ENCODE results near the gene NNMT.

Gene NNMT

DNA sequence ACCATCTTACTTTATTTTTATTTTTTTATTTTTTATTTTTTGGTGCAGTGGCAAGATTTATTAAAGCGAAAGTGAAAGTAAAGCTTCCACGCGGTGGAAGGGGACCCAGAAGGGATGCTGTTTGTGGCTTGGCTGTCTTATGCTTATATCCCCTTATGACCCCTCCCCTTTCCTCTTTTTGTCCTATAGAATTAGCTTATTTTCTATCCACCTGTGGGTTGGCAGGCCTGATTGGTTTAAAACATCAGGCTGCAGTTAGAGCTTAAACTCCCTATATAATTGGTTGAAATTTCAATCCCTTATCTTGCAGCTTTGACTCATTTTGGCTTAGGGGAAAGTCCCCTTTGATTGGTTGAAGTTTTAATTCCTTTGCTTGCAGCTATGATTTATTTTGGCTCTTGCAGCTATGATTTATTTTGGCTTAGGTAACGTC, 50.5 kb downstream of the NNMT start:
- no peak for DNase-seq (ENCODE audit: low read depth, low spot score)

DNA sequence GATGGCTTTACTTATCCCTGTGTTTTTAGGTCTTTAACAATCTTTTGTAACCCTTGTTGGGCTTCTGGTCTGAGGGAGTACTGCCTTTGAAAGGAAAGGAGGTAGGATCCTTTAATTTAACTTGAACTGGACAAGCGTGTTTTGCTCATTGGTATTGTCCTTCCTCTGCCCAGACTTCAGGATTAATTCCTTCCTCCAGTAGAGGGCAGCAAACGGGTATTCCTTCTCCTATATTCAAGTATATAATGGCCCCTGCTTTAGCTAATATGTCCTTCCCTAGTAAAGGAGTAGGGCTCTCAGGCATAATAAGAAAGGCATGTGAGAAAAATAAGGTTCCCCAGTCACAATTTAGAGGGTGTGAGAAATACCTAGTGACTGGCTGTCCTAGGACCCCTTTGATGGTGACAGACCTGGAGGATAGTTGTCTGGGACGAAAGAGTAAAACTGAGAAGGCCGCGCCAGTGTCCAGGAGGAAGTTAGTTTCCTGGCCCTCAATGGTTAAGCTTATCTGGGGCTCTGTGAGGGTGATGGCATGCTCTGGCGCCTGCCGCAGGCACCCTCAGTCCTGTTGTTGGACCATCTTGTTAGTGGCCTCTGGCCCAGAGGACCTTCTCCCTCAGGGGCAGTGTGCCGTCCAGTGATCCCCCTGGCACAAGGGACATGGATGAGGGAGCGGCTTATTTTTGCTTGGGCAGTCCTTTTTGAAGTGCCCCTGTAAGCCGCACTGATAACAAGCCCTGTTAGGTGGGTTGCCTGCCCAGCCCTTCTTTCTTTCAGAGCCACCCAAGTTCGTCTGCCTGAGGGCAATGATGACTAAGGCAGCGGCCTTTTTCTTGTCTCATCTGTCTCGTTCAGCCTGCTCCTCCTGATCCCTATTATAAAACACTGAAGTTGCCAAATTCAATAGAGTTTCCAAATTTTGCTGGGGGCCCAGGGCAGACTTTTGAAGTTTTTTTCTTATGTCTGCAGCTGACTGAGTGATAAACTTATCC, 52.3 kb downstream of the NNMT start:
- peak; percentile 31 for DNase-seq (ENCODE audit: low read depth, low spot score)

DNA sequence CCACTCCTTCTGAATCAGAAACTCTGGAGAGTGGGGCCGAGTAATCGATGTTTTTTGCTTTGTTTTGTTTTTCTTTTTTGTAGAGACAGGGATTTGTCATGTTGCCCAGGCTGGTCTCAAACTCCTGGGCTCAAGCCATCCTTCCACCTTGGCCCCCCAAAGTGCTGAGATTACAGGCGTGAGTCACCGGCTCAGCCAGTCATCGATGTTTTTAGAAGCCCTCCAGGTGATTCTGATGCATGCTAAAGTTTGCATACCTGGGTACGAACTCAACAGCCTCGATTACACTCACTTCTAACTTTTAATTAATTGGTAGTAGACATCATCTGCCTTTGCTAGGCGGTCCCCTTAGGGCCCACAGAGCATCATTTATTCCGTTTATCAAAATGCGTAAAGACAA, 53.8 kb downstream of the NNMT start:
- no peak for DNase-seq (ENCODE audit: low read depth, low spot score)

DNA sequence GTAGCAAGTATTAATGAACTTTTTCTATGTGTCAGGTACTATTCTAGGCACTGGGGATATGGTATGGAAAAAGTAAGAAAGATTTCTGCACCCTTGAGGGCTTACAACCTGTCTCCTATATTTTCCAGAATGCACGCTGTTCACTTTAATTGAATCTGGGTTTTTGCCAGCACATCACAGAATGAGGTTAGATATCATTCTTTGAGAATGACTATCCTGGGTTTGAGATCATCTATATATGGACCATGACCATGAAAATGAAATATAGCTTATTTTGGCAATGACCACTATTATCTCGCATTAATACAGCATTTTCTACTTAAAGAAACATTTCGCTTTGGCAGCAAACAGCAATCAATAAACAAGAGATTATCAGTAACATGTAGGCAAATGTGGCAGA, 57.2 kb downstream of the NNMT start:
- no peak for DNase-seq (ENCODE audit: low read depth, low spot score)

DNA sequence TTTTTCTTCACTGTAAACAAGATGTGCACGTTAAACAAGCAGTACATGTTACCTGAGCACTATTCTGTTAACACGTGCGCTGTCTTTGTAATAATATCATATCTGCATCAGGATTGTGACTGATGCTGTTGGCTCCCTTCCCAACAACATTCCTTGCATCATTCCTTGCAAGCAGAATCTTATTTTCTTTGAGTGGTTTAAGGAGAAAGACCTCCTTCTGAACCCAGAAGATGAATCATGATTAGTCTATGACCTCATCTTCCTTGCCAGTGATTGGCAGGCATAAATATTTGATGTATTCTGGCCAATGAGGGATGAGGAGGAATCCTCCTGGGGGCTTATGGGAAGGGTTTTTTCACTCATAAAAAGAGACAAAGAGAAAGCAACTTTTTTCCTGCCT, 57.9 kb downstream of the NNMT start:
- peak; percentile 72 for DNase-seq (ENCODE audit: low read depth, low spot score)

DNA sequence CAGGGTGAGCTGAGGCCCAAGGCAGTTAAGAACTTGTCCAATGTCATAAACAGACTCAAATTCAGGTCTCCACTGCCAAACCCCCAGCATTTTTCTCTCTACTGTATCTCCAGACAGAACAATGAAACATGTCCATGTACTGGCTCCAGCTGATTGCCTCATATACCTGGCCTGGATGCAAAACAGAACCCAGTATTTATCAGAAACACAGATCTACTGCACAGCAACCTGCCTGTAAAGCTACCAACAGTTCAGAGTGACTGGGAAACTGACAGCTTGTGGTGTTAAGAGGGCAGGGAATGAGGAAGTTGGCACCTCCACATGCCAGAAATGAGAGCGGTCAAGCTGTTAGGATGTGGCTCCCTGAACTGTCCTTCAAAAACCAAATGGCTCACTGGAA, 62.5 kb downstream of the NNMT start:
- DNase-seq (ENCODE audit: low read depth, low spot score), result no peak

DNA sequence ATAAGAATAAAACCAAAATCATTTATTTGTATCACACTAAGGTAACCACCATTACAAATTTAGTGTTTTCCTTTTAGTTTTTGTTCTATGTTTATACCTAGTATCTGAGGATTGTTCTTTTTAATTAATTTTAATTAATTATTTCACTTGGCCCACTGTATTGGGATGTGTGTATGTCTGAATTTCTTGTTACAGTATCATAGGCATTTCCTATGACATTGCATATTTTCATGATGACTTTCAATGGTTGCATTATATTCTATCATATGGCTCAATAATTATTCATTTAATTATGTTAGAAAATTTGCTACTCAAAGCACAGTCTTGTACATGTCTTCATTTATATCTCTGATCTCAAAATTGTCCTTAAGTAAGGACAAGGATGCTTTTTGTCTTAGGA, 63.1 kb downstream of the NNMT start:
- no peak for DNase-seq (ENCODE audit: low read depth, low spot score)

DNA sequence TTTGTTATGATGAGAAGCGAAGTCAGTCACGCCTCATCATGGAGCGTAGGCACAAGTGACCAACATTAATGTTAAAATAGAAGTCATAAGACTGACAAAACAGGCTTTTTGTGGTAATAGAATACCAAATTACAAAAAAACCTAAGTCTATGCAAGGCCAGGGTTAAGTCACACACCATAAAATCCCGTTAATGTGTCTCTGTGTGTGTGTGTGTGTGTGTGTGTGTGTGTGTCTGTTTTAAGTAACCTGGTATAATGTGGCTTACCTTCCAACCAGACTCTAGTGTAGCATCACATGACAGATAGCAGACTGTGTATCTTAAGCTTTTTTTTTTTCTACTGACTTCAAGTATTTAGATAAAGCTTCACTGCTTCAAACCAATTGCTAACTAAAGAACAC, 66.1 kb downstream of the NNMT start:
- DNase-seq (ENCODE audit: low read depth, low spot score), result no peak

DNA sequence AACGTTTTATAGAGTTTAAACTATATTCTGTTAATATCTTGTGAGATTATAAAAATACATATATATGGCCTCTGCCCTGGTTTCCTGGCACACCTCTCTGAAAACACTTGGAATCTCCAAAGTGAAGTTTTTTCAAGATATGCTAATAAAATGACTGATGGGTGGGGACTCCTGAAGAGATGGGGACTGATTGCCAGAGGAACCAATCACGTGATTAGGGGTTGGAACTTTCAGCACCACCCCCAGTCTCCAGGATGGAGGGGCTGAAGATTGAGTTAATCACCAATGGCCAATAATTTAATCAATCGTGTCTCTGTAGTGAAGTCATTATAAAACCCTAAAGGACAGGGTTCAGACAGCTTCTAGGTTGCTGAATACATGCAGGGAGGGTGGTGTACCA, 66.8 kb downstream of the NNMT start:
- DNase-seq (ENCODE audit: low read depth, low spot score), result no peak
